Stimulated activated CD8-positive, alpha-beta memory T cell treated with anti-CD3 and anti-CD28 coated beads, Interleukin-4, amount 100 ng/mL, for 48 hours (primary cell): ENCODE results near the gene ZNF688.

Experiments
- DNase-seq: peaks from one replicate; pipeline ENCODE4 v3.0.0-alpha.2; 2020

Gene ZNF688

GRCh38 chr16:30585022-30585399, 13.5 kb upstream of the ZNF688 start:
- no peak for DNase-seq

- DNase-seq, result no peak
Measured at GRCh38 chr16:30582611-30583340, 11.3 kb upstream of the ZNF688 start.

- no peak for DNase-seq
Measured at GRCh38 chr16:30581457-30581856, 9.9 kb upstream of the ZNF688 start.

GRCh38 chr16:30574678-30575077, 3.2 kb upstream of the ZNF688 start:
- DNase-seq, result no peak

- no peak for DNase-seq
Measured at GRCh38 chr16:30570636-30571444, 674 bp downstream of the ZNF688 start.

GRCh38 chr16:30569746-30570635, 1.5 kb downstream of the ZNF688 start:
- no peak for DNase-seq

- no peak for DNase-seq
Measured at GRCh38 chr16:30569281-30569680, 2.2 kb downstream of the ZNF688 start.

- DNase-seq, result peak; percentile 45
Measured at GRCh38 chr16:30567991-30568638, 3.4 kb downstream of the ZNF688 start.

GRCh38 chr16:30567160-30567990, 4.1 kb downstream of the ZNF688 start:
- DNase-seq, result peak; percentile 75

GRCh38 chr16:30566531-30566930, 5.0 kb downstream of the ZNF688 start:
- DNase-seq, result no peak

GRCh38 chr16:30565984-30566383, 5.5 kb downstream of the ZNF688 start:
- DNase-seq, result no peak

- no peak for DNase-seq
Measured at GRCh38 chr16:30565526-30565925, 6.0 kb downstream of the ZNF688 start.

- DNase-seq, result no peak
Measured at GRCh38 chr16:30562021-30562420, 9.5 kb downstream of the ZNF688 start.

GRCh38 chr16:30561089-30561816, 10.3 kb downstream of the ZNF688 start:
- peak; percentile 42 for DNase-seq

- no peak for DNase-seq
Measured at GRCh38 chr16:30559690-30560089, 11.8 kb downstream of the ZNF688 start.

GRCh38 chr16:30558789-30559377, 12.6 kb downstream of the ZNF688 start:
- no peak for DNase-seq

GRCh38 chr16:30557957-30558788, 13.3 kb downstream of the ZNF688 start, which contains the start of gene ZNF764:
Gene ZNF764 (minus strand): TSS chr16:30558374. CDS start chr16:30558182, 192 bp downstream.
- peak; percentile 97 for DNase-seq

- DNase-seq, result no peak
Measured at GRCh38 chr16:30557707-30557956, 13.9 kb downstream of the ZNF688 start.

GRCh38 chr16:30556125-30556473, 15.4 kb downstream of the ZNF688 start:
- DNase-seq, result no peak
